ENCODE results near the gene TESK2. TPM values are rescaled to one million over a fixed set of nuclear protein-coding genes. Genes with fewer than 3 reads are reported as not detected.
"Not testable (repeated sequence)": the region's sequence is repeated elsewhere in the genome, so short reads cannot be mapped to it uniquely, and the experiment has no call there.

The TESK2 gene
- total RNA-seq, 1 experiment from 2014 or later, result 0.71 TPM

- no peak for DNase-seq (ENCODE audit: low read depth)
Measured at GRCh38 chr1:45510036-45510971, 19.3 kb upstream of the TESK2 start.

- no peak for DNase-seq (ENCODE audit: low read depth)
Measured at GRCh38 chr1:45508295-45509151, 17.6 kb upstream of the TESK2 start.

GRCh38 chr1:45507893-45508292 is 16.9 kb upstream of the TESK2 start:
- no peak for DNase-seq (ENCODE audit: low read depth)

GRCh38 chr1:45507195-45507594 is 16.2 kb upstream of the TESK2 start:
- DNase-seq (ENCODE audit: low read depth), result no peak

GRCh38 chr1:45503462-45504360 is 12.7 kb upstream of the TESK2 start:
- no peak for DNase-seq (ENCODE audit: low read depth)

GRCh38 chr1:45501505-45501859 is 10.5 kb upstream of the TESK2 start:
- DNase-seq (ENCODE audit: low read depth), result no peak

- no peak for DNase-seq (ENCODE audit: low read depth)
Measured at GRCh38 chr1:45499415-45499769, 8.4 kb upstream of the TESK2 start.

- DNase-seq (ENCODE audit: low read depth), result no peak
Measured at GRCh38 chr1:45498279-45498678, 7.3 kb upstream of the TESK2 start.

- peak; percentile 57 for DNase-seq (ENCODE audit: low read depth)
Measured at GRCh38 chr1:45493116-45493697, 2.2 kb upstream of the TESK2 start.

GRCh38 chr1:45492691-45493090 is 1.7 kb upstream of the TESK2 start:
- DNase-seq (ENCODE audit: low read depth), result no peak

- DNase-seq (ENCODE audit: low read depth), result no peak
Measured at GRCh38 chr1:45491487-45492260, 711 bp upstream of the TESK2 start.

GRCh38 chr1:45490121-45490625 is 790 bp downstream of the TESK2 start:
- DNase-seq (ENCODE audit: low read depth), result no peak

- not testable (repeated sequence) for DNase-seq (ENCODE audit: low read depth)
Measured at GRCh38 chr1:45489379-45489778, 1.6 kb downstream of the TESK2 start.

GRCh38 chr1:45488666-45489377 is 2.1 kb downstream of the TESK2 start:
- DNase-seq (ENCODE audit: low read depth), result no peak

GRCh38 chr1:45485949-45486348 is 5.0 kb downstream of the TESK2 start:
- no peak for DNase-seq (ENCODE audit: low read depth)

GRCh38 chr1:45479039-45479748 is 11.8 kb downstream of the TESK2 start:
- DNase-seq (ENCODE audit: low read depth), result no peak

- no peak for DNase-seq (ENCODE audit: low read depth)
Measured at GRCh38 chr1:45478121-45478814, 12.7 kb downstream of the TESK2 start.

- DNase-seq (ENCODE audit: low read depth), result no peak
Measured at GRCh38 chr1:45477646-45478045, 13.3 kb downstream of the TESK2 start.
